IMR-90 (cell line): Measurements from ENCODE around the gene DYNC1LI2. TPM values are rescaled to one million over a fixed set of nuclear protein-coding genes. Genes with fewer than 3 reads are reported as not detected.

Source experiments
- ATAC-seq: fragments of 200-7000 bp; cut with Tn5 transposase; 2 replicates; pipeline ENCODE4 v1.9.1; 2020; ENCODE audit warnings: low read depth, mild to moderate bottlenecking, moderate library complexity
- BruUV-seq: library from RNA; stranded (reverse); fragments of 400-500 nt; replicated peaks from 2 replicates; lab custom pipeline; 2021; lab: Mats Ljungman, UMichigan
- CTCF ChIA-PET: fragments of 300-600 bp; formaldehyde crosslinking; extraction: SDS; loops from one replicate; lab custom pipeline; 2021; ENCODE audit warnings: antibody characterized with exemption; lab: Yijun Ruan, JAX
- POLR2A ChIA-PET: fragments of 300-600 bp; sonication (Branson Sonifier 250); formaldehyde crosslinking; loops from one replicate; lab custom pipeline; 2022; ENCODE audit warnings: antibody characterized with exemption; ENCODE audit not compliant: unreplicated experiment; lab: Charles Lee
- DNase-seq: peaks from one replicate; pipeline ENCODE4 v3.0.0; 2013
- H2AFZ ChIP-seq: replicated peaks from 2 replicates; pipeline ENCODE3; 2013; ENCODE audit warnings: low read length, mild to moderate bottlenecking; ENCODE audit not compliant: poor library complexity
- H2AK5ac ChIP-seq: 2 replicates; pipeline ENCODE4 v1.6.1; 2013; ENCODE audit warnings: low read depth, low read length, inconsistent platforms
- H2AK9ac ChIP-seq: replicated peaks from 2 replicates; pipeline ENCODE3; 2013; ENCODE audit warnings: mild to moderate bottlenecking, low read depth, low read length, moderate library complexity; ENCODE audit not compliant: poor library complexity
- H2BK120ac ChIP-seq: 2 replicates; pipeline ENCODE4 v1.6.1; 2013; ENCODE audit warnings: low read depth, low read length, inconsistent platforms
- H2BK15ac ChIP-seq: 3 replicates; pipeline ENCODE4 v1.6.1; 2013; ENCODE audit warnings: low read depth, low read length, inconsistent platforms
- H2BK20ac ChIP-seq: 2 replicates; pipeline ENCODE4 v1.6.1; 2013; ENCODE audit warnings: low read depth, mild to moderate bottlenecking, inconsistent platforms, low read length, moderate library complexity
- H2BK5ac ChIP-seq: 2 replicates; pipeline ENCODE4 v1.6.1; 2013; ENCODE audit warnings: mild to moderate bottlenecking, low read depth, low read length, inconsistent platforms; ENCODE audit not compliant: poor library complexity, severe bottlenecking
- H3K14ac ChIP-seq: replicated peaks from 2 replicates; pipeline ENCODE4 v1.6.1; 2013; ENCODE audit warnings: low read depth, low read length, inconsistent platforms
- H3K18ac ChIP-seq: 2 replicates; pipeline ENCODE4 v1.6.1; 2013; ENCODE audit warnings: low read depth, low read length, control low read depth
- H3K23ac ChIP-seq: 2 replicates; pipeline ENCODE4 v1.6.1; 2013; ENCODE audit warnings: low read depth, low read length, inconsistent platforms
- H3K27ac ChIP-seq: 2 replicates; pipeline ENCODE4 v1.5.1; 2013; ENCODE audit warnings: mild to moderate bottlenecking, control low read depth, low read length; ENCODE audit not compliant: insufficient read depth
- H3K27me3 ChIP-seq: 2 replicates; pipeline ENCODE4 v1.6.1; 2013; ENCODE audit warnings: low read length; ENCODE audit not compliant: control insufficient read depth, insufficient read depth
- H3K36me3 ChIP-seq: 2 replicates; pipeline ENCODE4 v1.6.1; 2013; ENCODE audit warnings: low read length, mixed read lengths; ENCODE audit not compliant: control insufficient read depth, insufficient read depth
- H3K4ac ChIP-seq: 2 replicates; pipeline ENCODE4 v1.6.1; 2013; ENCODE audit warnings: low read depth, low read length, inconsistent platforms
- H3K4me1 ChIP-seq: 2 replicates; pipeline ENCODE4 v1.6.1; 2013; ENCODE audit warnings: low read length, mixed read lengths; ENCODE audit not compliant: control insufficient read depth, insufficient read depth
- H3K4me2 ChIP-seq: 2 replicates; pipeline ENCODE4 v1.6.1; 2013; ENCODE audit warnings: low read depth, mild to moderate bottlenecking, control low read depth, low read length, moderate library complexity
- H3K4me3 ChIP-seq: 2 replicates; pipeline ENCODE4 v1.5.1; 2013; ENCODE audit warnings: low read depth, mild to moderate bottlenecking, control low read depth, low read length, moderate library complexity; ENCODE audit not compliant: insufficient read depth
- H3K56ac ChIP-seq: 2 replicates; pipeline ENCODE4 v1.6.1; 2013; ENCODE audit warnings: low read length, inconsistent platforms; ENCODE audit not compliant: insufficient read depth; ENCODE audit errors: extremely low read depth
- H3K79me1 ChIP-seq, 2 experiments: 2 replicates each; pipeline ENCODE4 v1.6.1; 2013; ENCODE audit warnings: low read length in 2 of 2, inconsistent platforms in 1 of 2, low read depth in 1 of 2
- H3K9ac ChIP-seq: 2 replicates; pipeline ENCODE4 v1.6.1; 2013; ENCODE audit warnings: low read depth, low read length, control low read depth
- H3K9me1 ChIP-seq: 2 replicates; pipeline ENCODE4 v1.6.1; 2013; ENCODE audit warnings: low read length, inconsistent platforms; ENCODE audit not compliant: insufficient read depth
- H3K9me3 ChIP-seq: 2 replicates; pipeline ENCODE4 v1.6.1; 2013; ENCODE audit warnings: low read length; ENCODE audit not compliant: control insufficient read depth, insufficient read depth
- H4K20me1 ChIP-seq: 2 replicates; pipeline ENCODE4 v1.6.1; 2013; ENCODE audit warnings: low read length, inconsistent platforms; ENCODE audit not compliant: insufficient read depth
- H4K5ac ChIP-seq: 2 replicates; pipeline ENCODE4 v1.6.1; 2013; ENCODE audit warnings: mild to moderate bottlenecking, low read depth, low read length, control low read depth
- H4K8ac ChIP-seq, 2 experiments: 2 replicates each; pipeline ENCODE4 v1.6.1; 2013; ENCODE audit warnings: low read depth in 2 of 2, low read length in 2 of 2, control low read depth in 1 of 2, inconsistent platforms in 1 of 2
- H4K91ac ChIP-seq: 2 replicates; pipeline ENCODE4 v1.6.1; 2013; ENCODE audit warnings: low read depth, low read length, inconsistent platforms; ENCODE audit not compliant: insufficient read depth
- CHD1 ChIP-seq: IDR thresholded peaks from 2 replicates; pipeline ENCODE4 v1.6.1; 2012; ENCODE audit warnings: low read depth, low read length, improper control_type of control experiment
- FOS ChIP-seq: fragments of 150-350 bp; IDR thresholded peaks from 2 replicates; pipeline ENCODE4 v1.6.1; 2016; ENCODE audit warnings: low read depth, low read length
- MAFK ChIP-seq: IDR thresholded peaks from 2 replicates; pipeline ENCODE4 v1.6.1; 2012; ENCODE audit warnings: low read depth, low read length, improper control_type of control experiment
- MAZ ChIP-seq: IDR thresholded peaks from 2 replicates; pipeline ENCODE4 v1.6.1; 2012; ENCODE audit warnings: low read depth, mild to moderate bottlenecking, low read length, improper control_type of control experiment, moderate library complexity, borderline replicate concordance
- RCOR1 ChIP-seq: IDR thresholded peaks from 2 replicates; pipeline ENCODE4 v1.6.1; 2012; ENCODE audit warnings: mild to moderate bottlenecking, low read length, improper control_type of control experiment; ENCODE audit not compliant: insufficient replicate concordance
- RFX5 ChIP-seq: IDR thresholded peaks from 2 replicates; pipeline ENCODE4 v1.8.0; 2012; ENCODE audit warnings: low read depth, mild to moderate bottlenecking, low read length, moderate library complexity
- SMC3 ChIP-seq: fragments of 150-350 bp; IDR thresholded peaks from 2 replicates; pipeline ENCODE4 v1.6.1; 2016; ENCODE audit warnings: low read depth, mild to moderate bottlenecking, antibody characterized with exemption, low read length, moderate library complexity
- USF2 ChIP-seq: fragments of 150-350 bp; IDR thresholded peaks from 2 replicates; pipeline ENCODE4 v1.6.1; 2017; ENCODE audit warnings: mild to moderate bottlenecking, antibody characterized with exemption, low read length, low read depth
- WGBS, 2 experiments: methylation state at CpG; one replicate each; pipeline versions ENCODE4 v1.1.5 to v1.1.7; 2013; ENCODE audit warnings: missing lambda C conversion rate in 2 of 2; ENCODE audit not compliant: insufficient read length in 1 of 2; ENCODE audit errors: extremely low coverage in 2 of 2; 5-methylcytosine and 5-hydroxymethylcytosine counted together
- dilution Hi-C: fragments of 300-500 bp; cut with HindIII; formaldehyde crosslinking; loops from one replicate; pipeline ENCODE4 v1.14.3; 2018; ENCODE audit warnings: low sequenced_read_pairs; ENCODE audit not compliant: unreplicated experiment
- in situ Hi-C: fragments of 300-500 bp; cut with MboI; formaldehyde crosslinking; loops from 3 replicates; pipeline ENCODE4 v1.14.3; 2019; ENCODE audit warnings: low sequenced_read_pairs, inconsistent platforms, mixed read lengths
- intact Hi-C: fragments of 100-400 bp; cut with micrococcal nuclease; formaldehyde crosslinking; loops from 2 replicates; pipeline ENCODE4 v1.10.0; 2022
- polyA plus RNA-seq, 3 experiments: library from polyadenylated mRNA; depleted of rRNA; stranded (reverse); fragments of >200 nt; gene quantifications; 2 replicates each; pipeline ENCODE4 v1.2.3, GENCODE V29; 2012; ENCODE audit warnings: low replicate concordance in 1 of 3
- total RNA-seq: library from RNA; depleted of rRNA; stranded (reverse); fragments of >200 nt; gene quantifications from 2 replicates; pipeline ENCODE4 v1.2.3, GENCODE V29; 2012

The DYNC1LI2 gene
- total and polyA plus RNA-seq, 2 of the 4 experiments (the other 2 are of a cell fraction) = 65.3 to 88.4 TPM

GRCh38 chr16:66692341-66692740, 59.1 kb downstream of the DYNC1LI2 start:
- H3K9me1 ChIP-seq = no peaks in the 10 kb centered on the region
- no peak overlapping the region for H3K27ac ChIP-seq
- no peaks in the 10 kb centered on the region for H3K9me3 ChIP-seq
- dilution Hi-C loops (no loop called here), intact Hi-C loops (no loop called here), in situ Hi-C loops (no loop called here)
- H3K79me1 ChIP-seq = peaks cover 6 to 24% of the 10 kb centered on the region in 2 experiments
- H3K56ac ChIP-seq = no peak overlapping the region
- no peak overlapping the region for H3K9ac ChIP-seq
- BruUV-seq = no TSS peak
- TF ChIP-seq MAFK = no peak
- no peak for TF ChIP-seq RFX5
- TF ChIP-seq FOS = no peak
- no peak for TF ChIP-seq CHD1
- TF ChIP-seq SMC3 = no peak
- TF ChIP-seq RCOR1 = no peak
- TF ChIP-seq USF2 = no peak
- TF ChIP-seq MAZ = no peak
- no peak overlapping the region for H3K4me3 ChIP-seq
- ATAC-seq = no peak
- no peak overlapping the region for H3K4ac ChIP-seq
- H3K18ac ChIP-seq = no peak overlapping the region
- H2BK120ac ChIP-seq = no peak overlapping the region
- peaks cover 7% of the 10 kb centered on the region for H4K20me1 ChIP-seq
- no peak overlapping the region for H2AK9ac ChIP-seq
- CTCF ChIA-PET = no interaction called here
- H2BK15ac ChIP-seq = no peak overlapping the region
- no peak overlapping the region for H4K91ac ChIP-seq
- H3K4me2 ChIP-seq = no peak overlapping the region
- H2AK5ac ChIP-seq = no peak overlapping the region
- H2AFZ ChIP-seq = no peak overlapping the region
- H4K5ac ChIP-seq = no peak overlapping the region
- no peak for DNase-seq
- no peak overlapping the region for H3K23ac ChIP-seq
- POLR2A ChIA-PET = no interaction called here
- H3K14ac ChIP-seq = no peak overlapping the region
- H3K4me1 ChIP-seq = peaks cover 7% of the 10 kb centered on the region; the same call in 1 of the 2 replicates
- H4K8ac ChIP-seq = no peak overlapping the region
- H2BK20ac ChIP-seq = no peak overlapping the region
- 92% methylated on average over 4 of the region's 6 CpGs; no CpG with 5 or more reads in 1 of the 2 experiments for WGBS, 2 experiments
- no peaks in the 10 kb centered on the region for H3K36me3 ChIP-seq
- no peak overlapping the region for H2BK5ac ChIP-seq
- peaks cover 7% of the 10 kb centered on the region; the same call in 1 of the 2 replicates for H3K27me3 ChIP-seq
